IPS-18a (cell line): ENCODE data around the gene TYW1.
"Not testable (repeated sequence)": the region's sequence is repeated elsewhere in the genome, so short reads cannot be mapped to it uniquely, and the experiment has no call there.

ENCODE experiments used
- H3K27ac ChIP-seq: one replicate; pipeline ENCODE4 v1.5.1; 2013; ENCODE audit warnings: low read length
- H3K27me3 ChIP-seq: one replicate; pipeline ENCODE4 v1.6.1; 2013; ENCODE audit warnings: mild to moderate bottlenecking, low read length; ENCODE audit not compliant: control insufficient read depth, insufficient read depth
- H3K36me3 ChIP-seq: one replicate; pipeline ENCODE4 v1.6.1; 2013; ENCODE audit warnings: low read depth, low read length; ENCODE audit not compliant: control insufficient read depth
- H3K4me1 ChIP-seq: one replicate; pipeline ENCODE4 v1.6.1; 2013; ENCODE audit warnings: low read depth, low read length; ENCODE audit not compliant: control insufficient read depth
- H3K4me3 ChIP-seq: one replicate; pipeline ENCODE4 v1.5.1; 2013; ENCODE audit warnings: low read length
- H3K9ac ChIP-seq: one replicate; pipeline ENCODE4 v1.6.1; 2013; ENCODE audit warnings: mild to moderate bottlenecking, low read length, moderate library complexity
- H3K9me3 ChIP-seq: one replicate; pipeline ENCODE4 v1.6.1; 2013; ENCODE audit warnings: low read depth, low read length; ENCODE audit not compliant: control insufficient read depth

The TYW1 gene

DNA sequence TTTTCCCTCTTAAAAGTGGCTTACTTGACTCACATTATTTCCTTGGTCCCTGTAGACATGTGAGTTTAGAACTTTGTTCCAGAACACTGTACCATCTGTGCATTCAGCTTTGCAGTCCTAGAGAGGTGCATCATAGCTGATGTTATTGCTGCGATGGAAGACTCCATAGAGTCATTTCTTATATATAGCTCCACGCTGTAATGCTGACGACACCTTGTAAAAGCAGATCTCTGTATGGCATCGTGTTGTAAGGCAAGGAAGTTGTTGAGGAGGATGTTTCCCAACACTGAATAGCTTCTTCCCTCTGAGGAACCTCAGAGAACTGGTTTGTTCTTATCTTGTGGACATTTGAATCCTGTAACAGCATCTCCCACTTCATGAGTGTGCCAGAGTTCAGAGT, 109.6 kb downstream of the TYW1 start:
- H3K4me1 ChIP-seq, H3K27ac ChIP-seq, H3K4me3 ChIP-seq, H3K27me3 ChIP-seq, H3K9me3 ChIP-seq, H3K9ac ChIP-seq, H3K36me3 ChIP-seq: not testable (repeated sequence)

DNA sequence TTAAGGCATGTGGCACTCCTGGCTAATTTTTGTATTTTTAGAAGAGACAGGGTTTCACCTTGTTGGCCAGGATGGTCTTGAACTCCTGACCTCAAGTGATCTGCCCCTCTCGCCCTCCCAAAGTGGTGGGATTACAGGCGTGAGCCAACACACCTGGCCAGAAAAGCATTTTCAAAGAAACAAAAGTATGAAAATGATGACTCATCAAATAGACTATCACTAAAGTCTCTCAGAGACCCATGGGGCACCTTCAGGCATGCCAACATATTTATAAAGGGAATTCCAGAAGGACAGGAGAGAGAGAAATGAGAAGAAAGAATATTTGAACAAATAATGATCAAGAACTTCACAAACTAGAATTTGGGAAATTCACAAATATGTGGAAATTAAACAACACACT, 114.7 kb downstream of the TYW1 start:
- H3K4me1 ChIP-seq, H3K27ac ChIP-seq, H3K9ac ChIP-seq, H3K36me3 ChIP-seq, H3K27me3 ChIP-seq, H3K4me3 ChIP-seq, H3K9me3 ChIP-seq: not testable (repeated sequence)

DNA sequence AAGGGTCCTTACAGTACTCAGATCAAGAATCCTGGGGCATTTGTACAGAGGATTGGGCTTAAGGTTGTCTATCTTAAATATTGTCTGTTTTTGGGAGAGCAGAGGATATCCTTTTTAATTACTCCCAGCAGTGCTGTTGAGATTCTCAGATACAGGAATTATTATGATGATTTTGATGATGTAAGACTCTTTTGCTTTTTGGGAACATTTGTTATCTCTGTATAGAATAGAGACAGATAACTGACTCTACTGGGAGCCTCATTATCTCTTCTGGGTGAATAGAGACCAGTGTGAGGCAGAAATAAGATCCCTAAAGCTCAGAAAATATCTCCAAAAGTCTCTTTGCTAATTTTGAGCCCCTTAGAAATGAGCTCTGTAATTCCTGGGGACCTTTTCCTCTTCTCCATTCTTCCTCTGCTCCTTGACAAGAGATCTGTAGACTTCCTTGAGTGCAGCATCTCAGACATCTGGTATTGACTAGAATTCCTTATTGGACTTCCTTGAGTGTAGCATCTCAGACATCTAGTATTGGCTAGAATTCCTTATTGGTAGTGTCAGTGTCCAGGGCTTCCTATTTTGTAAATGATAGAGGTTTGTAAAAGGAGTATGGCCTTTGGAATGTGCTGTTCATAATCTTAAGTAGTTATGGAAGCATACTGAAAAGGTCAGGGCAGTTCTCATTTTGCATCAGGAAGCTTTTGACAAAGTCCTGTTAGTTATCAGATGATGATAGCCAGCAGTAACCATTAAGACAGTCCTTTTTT, 118.0 kb downstream of the TYW1 start:
- H3K4me1 ChIP-seq, H3K9ac ChIP-seq, H3K9me3 ChIP-seq, H3K4me3 ChIP-seq, H3K27me3 ChIP-seq, H3K36me3 ChIP-seq, H3K27ac ChIP-seq: not testable (repeated sequence)

DNA sequence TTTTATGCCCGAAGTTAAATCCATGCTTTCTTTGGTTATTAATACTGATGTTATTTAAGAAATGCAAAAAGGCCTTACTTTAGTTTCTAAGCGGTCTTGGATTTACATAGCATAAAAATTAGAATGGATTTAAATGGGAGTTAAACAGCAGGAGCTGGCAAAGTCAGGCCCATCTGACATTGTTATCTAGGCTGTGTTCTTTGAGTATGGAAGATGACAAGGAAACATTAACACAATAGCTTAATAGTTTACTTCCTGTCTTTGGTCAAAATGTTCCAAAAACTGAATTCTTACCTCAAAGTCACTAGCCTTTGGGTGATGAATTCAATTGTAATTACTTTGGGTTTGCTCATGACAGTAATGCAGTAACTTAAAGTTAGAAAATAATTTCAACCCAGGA, 123.9 kb downstream of the TYW1 start:
- not testable (repeated sequence) for H3K27ac ChIP-seq, H3K4me3 ChIP-seq, H3K9me3 ChIP-seq, H3K9ac ChIP-seq, H3K36me3 ChIP-seq, H3K27me3 ChIP-seq
- peaks cover 14% of the 10 kb centered on the region for H3K4me1 ChIP-seq

DNA sequence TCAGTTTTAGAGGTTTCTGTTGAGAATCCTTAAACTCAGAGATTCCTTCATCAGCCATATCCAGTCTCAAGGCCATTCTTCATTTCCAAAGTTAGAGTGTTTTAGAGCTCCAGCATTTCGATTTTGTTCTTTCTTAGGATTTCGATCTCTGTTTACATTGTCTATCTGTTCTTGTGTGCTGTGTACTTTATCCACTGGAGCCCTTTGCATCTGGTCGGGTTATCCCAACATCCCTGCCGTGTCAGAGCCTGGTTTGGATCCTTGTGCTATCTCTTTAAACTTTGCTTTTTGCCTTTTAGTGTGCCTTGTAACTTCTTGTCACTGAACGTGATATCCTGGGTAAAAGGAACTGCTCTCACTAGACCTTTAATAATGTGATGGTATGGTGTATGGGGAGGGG, 131.6 kb downstream of the TYW1 start:
- H3K27ac ChIP-seq, H3K36me3 ChIP-seq: not testable (repeated sequence)

DNA sequence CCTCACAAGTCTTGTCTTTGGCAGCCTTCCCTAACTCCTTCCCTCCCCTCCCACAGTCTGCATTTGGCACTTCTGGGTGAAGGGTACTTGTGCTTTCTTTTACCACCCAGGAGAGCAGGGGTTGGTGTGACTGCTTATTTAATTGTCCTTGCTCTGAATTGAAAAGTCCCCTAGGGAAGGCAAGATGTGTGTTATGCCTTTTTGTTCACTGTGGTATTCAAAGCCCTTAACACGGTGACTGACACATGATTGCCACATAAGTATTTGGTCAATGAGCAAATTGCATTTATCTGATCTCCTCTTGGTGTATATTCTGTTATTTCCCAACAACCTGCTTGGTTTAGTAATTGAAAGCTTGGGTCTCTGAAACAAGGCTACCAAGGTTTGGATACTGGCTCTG, 134.1 kb downstream of the TYW1 start:
- H3K4me1 ChIP-seq, H3K36me3 ChIP-seq, H3K27me3 ChIP-seq, H3K9me3 ChIP-seq, H3K9ac ChIP-seq, H3K4me3 ChIP-seq, H3K27ac ChIP-seq: not testable (repeated sequence)

More for the DNA sequence above, 131.6 kb downstream of the TYW1 start:
- not testable (repeated sequence) for H3K4me1 ChIP-seq, H3K27me3 ChIP-seq, H3K9me3 ChIP-seq, H3K9ac ChIP-seq, H3K4me3 ChIP-seq

DNA sequence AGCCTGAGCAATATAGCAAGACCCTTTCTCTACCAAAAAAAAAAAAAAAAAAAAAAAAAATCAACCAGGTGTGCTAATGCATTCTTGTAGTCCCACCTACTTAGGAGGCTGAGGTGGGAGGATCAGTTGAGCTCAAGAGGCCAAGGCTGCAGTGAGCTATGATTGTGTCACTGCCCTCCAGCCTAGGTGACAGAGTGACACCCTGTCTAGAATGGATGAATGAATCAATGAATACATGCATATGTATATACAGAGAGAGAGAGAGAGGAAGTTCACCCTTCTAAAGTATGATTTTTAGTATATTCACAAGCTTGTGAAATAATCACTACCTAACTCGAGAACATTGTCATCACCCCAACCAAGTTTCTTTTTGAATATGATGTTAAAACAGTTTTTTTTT, 138.3 kb downstream of the TYW1 start:
- not testable (repeated sequence) for H3K4me1 ChIP-seq, H3K4me3 ChIP-seq, H3K27me3 ChIP-seq, H3K9ac ChIP-seq, H3K36me3 ChIP-seq, H3K27ac ChIP-seq, H3K9me3 ChIP-seq

DNA sequence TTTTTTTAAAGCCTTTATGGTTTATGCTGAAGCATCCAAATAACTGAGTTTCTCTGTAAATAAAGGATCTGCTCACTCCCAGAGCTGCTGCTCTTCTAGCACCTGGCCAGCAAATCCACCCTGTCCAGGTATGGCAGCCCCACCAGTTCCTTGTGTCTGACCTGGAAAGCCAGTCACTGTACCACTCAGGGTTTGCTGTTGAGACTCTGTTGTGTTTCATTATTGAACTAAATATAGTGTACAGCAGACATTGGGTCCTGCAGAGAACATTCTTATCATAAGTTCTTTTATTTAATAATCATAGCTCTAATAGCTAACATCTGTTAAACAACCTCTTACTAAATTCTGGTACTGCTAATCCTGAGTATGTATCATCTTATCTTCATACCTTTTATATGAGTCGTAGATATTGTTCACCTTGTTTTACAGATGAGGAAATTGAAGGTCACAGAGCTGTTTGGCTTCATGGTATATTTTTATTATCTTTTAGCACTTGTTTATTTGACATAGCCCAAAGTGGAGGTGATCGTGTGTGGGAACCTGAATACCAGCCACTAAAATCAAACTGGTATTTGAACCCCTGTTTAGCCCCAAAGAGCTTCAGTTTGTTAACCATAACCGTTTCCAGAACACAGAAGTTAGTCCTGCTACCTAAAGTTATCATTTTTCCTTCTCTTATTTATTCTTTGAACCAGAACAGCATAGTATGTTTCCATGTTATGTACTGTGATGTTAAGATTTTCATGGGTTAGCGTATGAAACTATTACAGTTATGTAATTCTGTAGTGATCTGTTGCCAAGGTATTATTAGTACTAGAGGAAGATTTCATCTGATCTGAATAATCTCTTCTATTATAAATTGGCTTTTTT, 139.2 kb downstream of the TYW1 start:
- not testable (repeated sequence) for H3K4me3 ChIP-seq, H3K36me3 ChIP-seq, H3K27me3 ChIP-seq, H3K27ac ChIP-seq, H3K4me1 ChIP-seq, H3K9ac ChIP-seq, H3K9me3 ChIP-seq

DNA sequence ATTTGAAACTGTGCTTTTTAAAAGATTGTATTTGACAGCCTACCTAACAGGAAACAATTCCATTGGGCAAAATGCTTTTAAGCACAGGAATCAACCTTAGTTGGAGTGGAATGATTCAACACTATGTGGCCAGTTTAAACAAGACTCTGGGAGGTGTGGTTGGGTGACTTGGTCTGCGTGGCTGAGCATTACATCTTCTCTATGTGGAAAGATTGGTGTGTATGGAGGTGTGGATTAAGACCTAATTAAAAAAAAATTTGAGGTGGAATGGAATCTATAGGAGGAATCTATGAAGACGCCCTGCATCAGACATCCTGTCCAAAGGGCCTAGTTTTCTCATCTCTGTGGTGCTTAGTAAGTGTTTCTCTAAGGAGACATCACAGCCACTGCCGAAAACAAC, 140.9 kb downstream of the TYW1 start:
- H3K27ac ChIP-seq, H3K9me3 ChIP-seq, H3K9ac ChIP-seq, H3K27me3 ChIP-seq, H3K36me3 ChIP-seq, H3K4me1 ChIP-seq, H3K4me3 ChIP-seq: not testable (repeated sequence)

DNA sequence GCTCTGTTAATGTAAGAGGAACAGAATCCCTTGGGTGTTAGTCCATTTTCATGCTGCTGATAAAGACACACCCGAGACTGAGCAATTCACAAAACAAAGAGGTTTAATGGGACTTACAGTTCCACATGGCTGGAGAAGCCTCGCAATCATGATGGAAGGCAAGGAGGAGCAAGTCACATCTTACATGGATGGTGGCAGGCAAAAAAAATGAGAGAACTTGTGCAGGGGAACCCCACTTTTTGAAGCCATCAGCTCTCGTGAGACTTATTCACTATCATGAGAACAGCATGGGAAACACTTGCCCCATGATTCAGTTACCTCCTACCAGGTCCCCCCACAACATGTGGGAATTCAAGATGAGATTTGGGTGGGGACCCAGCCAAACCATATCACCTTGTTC, 143.2 kb downstream of the TYW1 start:
- H3K27me3 ChIP-seq, H3K4me1 ChIP-seq, H3K9ac ChIP-seq, H3K9me3 ChIP-seq, H3K4me3 ChIP-seq, H3K27ac ChIP-seq, H3K36me3 ChIP-seq: not testable (repeated sequence)

DNA sequence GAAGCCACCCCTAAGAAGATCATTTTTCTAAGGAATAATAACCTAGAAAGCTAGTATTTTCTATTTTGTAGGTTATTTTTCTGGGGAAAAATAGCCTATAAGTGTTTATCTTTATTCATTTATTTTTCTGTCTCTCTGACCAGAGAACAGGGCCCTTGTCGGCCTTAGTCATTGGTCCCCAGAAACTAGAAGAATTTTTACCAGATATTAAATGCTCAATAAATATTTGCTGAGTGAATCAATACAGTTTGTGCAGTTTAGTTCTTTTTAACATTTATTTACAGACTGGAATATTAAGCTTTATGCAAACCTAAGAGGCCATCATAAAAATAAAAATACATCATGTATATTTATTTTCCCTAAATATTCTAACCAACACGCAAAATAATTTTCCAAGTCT, 144.4 kb downstream of the TYW1 start:
- H3K27ac ChIP-seq, H3K9ac ChIP-seq, H3K9me3 ChIP-seq, H3K4me3 ChIP-seq, H3K27me3 ChIP-seq, H3K36me3 ChIP-seq, H3K4me1 ChIP-seq: not testable (repeated sequence)
